Endothelial cell (in vitro differentiated cells): ENCODE results near the gene SMIM41. TPM values are rescaled to one million over a fixed set of nuclear protein-coding genes. Genes with fewer than 3 reads are reported as not detected.

Experiments
- DNase-seq: peaks from one replicate; pipeline ENCODE4 v3.0.0; 2021; ENCODE audit warnings: low spot score
- H3K27ac Mint-ChIP-seq: one replicate; pipeline ENCODE4 v1.8.0; 2021; ENCODE audit warnings: mixed read lengths, inconsistent platforms; ENCODE audit not compliant: unreplicated experiment
- H3K27me3 Mint-ChIP-seq: one replicate; pipeline ENCODE4 v1.8.0; 2021; ENCODE audit warnings: mild to moderate bottlenecking, moderate library complexity, mixed read lengths, inconsistent platforms; ENCODE audit not compliant: unreplicated experiment
- H3K36me3 Mint-ChIP-seq: one replicate; pipeline ENCODE4 v1.8.0; 2021; ENCODE audit warnings: mild to moderate bottlenecking, low read depth, mixed read lengths, inconsistent platforms; ENCODE audit not compliant: unreplicated experiment
- H3K4me1 Mint-ChIP-seq: one replicate; pipeline ENCODE4 v1.8.0; 2021; ENCODE audit warnings: mild to moderate bottlenecking, mixed read lengths, inconsistent platforms; ENCODE audit not compliant: unreplicated experiment
- H3K4me3 Mint-ChIP-seq: one replicate; pipeline ENCODE4 v1.8.0; 2021; ENCODE audit warnings: mild to moderate bottlenecking, mixed read lengths, inconsistent platforms; ENCODE audit not compliant: unreplicated experiment
- H3K9me3 Mint-ChIP-seq: one replicate; pipeline ENCODE4 v1.8.0; 2021; ENCODE audit warnings: mixed read lengths, inconsistent platforms; ENCODE audit not compliant: unreplicated experiment
- CTCF ChIP-seq: fragments of 200-600 bp; sonication (generic); IDR thresholded peaks from one replicate; pipeline ENCODE4 v1.5.0; 2021; ENCODE audit warnings: antibody characterized with exemption; ENCODE audit not compliant: unreplicated experiment
- total RNA-seq: library from RNA; stranded (reverse); fragmentation: NEBNext Ultra II Directional; extraction: Animal tissue kit (Norgen Biotek cat#: 25700); gene quantifications from one replicate; pipeline ENCODE4 v1.2.1, GENCODE V29; 2021; ENCODE audit not compliant: unreplicated experiment

The SMIM41 gene
- total RNA-seq, 1 donor from 2014 or later, result not detected

- no peak for DNase-seq
- Mint-ChIP-seq H3K4me1 (peaks cover 50% of the 10 kb centered on the region), H3K4me3 (no peak overlapping the region), H3K36me3 (no peaks in the 10 kb centered on the region), H3K27ac (peak overlapping the region; percentile 36), H3K9me3 (no peaks in the 10 kb centered on the region), H3K27me3 (peaks cover 4% of the 10 kb centered on the region)
- TF ChIP-seq CTCF, result no peak
Observed at GRCh38 chr12:52122540-52122871, 43.0 kb downstream of the SMIM41 start.

GRCh38 chr12:52122904-52123303 is 43.4 kb downstream of the SMIM41 start:
- H3K4me1 Mint-ChIP-seq, result peaks cover 54% of the 10 kb centered on the region

GRCh38 chr12:52123487-52124186 is 44.1 kb downstream of the SMIM41 start:
- H3K27me3 Mint-ChIP-seq, result peaks cover 4% of the 10 kb centered on the region
- no peak overlapping the region for H3K27ac Mint-ChIP-seq
- no peak overlapping the region for H3K4me3 Mint-ChIP-seq
- DNase-seq, result no peak
- no peak for TF ChIP-seq CTCF
- H3K36me3 Mint-ChIP-seq, result no peaks in the 10 kb centered on the region
- peaks cover 61% of the 10 kb centered on the region for H3K4me1 Mint-ChIP-seq
- no peaks in the 10 kb centered on the region for H3K9me3 Mint-ChIP-seq

More at GRCh38 chr12:52122904-52123303, 43.4 kb downstream of the SMIM41 start:
- no peaks in the 10 kb centered on the region for H3K36me3 Mint-ChIP-seq
- H3K4me3 Mint-ChIP-seq, result no peak overlapping the region
- DNase-seq, result no peak
- peaks cover 4% of the 10 kb centered on the region for H3K27me3 Mint-ChIP-seq
- TF ChIP-seq CTCF, result no peak
- H3K9me3 Mint-ChIP-seq, result no peaks in the 10 kb centered on the region
- no peak overlapping the region for H3K27ac Mint-ChIP-seq

- DNase-seq, result no peak
Observed at GRCh38 chr12:52125476-52125900, 46.0 kb downstream of the SMIM41 start.

More at GRCh38 chr12:52125476-52125900, 46.0 kb downstream of the SMIM41 start:
- no peak for TF ChIP-seq CTCF
- H3K9me3 Mint-ChIP-seq, result no peaks in the 10 kb centered on the region
- H3K4me3 Mint-ChIP-seq, result peak overlapping the region; percentile 59
- H3K27me3 Mint-ChIP-seq, result peaks cover 6% of the 10 kb centered on the region
- peaks cover 57% of the 10 kb centered on the region for H3K4me1 Mint-ChIP-seq
- H3K27ac Mint-ChIP-seq, result peak overlapping the region; percentile 86
- no peaks in the 10 kb centered on the region for H3K36me3 Mint-ChIP-seq
